Nephron (organoid): Measurements from ENCODE around the gene DZIP1.

Source experiments
- H3K27ac Mint-ChIP-seq, 3 experiments: 2 replicates each; pipeline ENCODE4 v1.8.0; 2020; ENCODE audit warnings: mixed read lengths in 3 of 3, mild to moderate bottlenecking in 2 of 3, moderate library complexity in 1 of 3
- H3K27me3 Mint-ChIP-seq: 2 replicates; pipeline ENCODE4 v1.8.0; 2021; ENCODE audit warnings: low read depth, mild to moderate bottlenecking, moderate library complexity, mixed read lengths
- H3K36me3 Mint-ChIP-seq: 2 replicates; pipeline ENCODE4 v1.8.0; 2020; ENCODE audit warnings: low read depth, mixed read lengths
- H3K4me1 Mint-ChIP-seq: 2 replicates; pipeline ENCODE4 v1.8.0; 2020; ENCODE audit warnings: mixed read lengths
- H3K4me3 Mint-ChIP-seq, 3 experiments: 2 replicates each; pipeline ENCODE4 v1.8.0; 2020; ENCODE audit warnings: mild to moderate bottlenecking in 3 of 3, mixed read lengths in 3 of 3, moderate library complexity in 2 of 3
- H3K9me3 Mint-ChIP-seq: 2 replicates; pipeline ENCODE4 v1.8.0; 2020; ENCODE audit warnings: mixed read lengths
- CTCF ChIP-seq, 3 experiments: fragments of 200-600 bp; sonication (generic); IDR thresholded peaks; one replicate each; pipeline ENCODE4 v1.5.0; 2021; ENCODE audit warnings: antibody characterized with exemption in 3 of 3; ENCODE audit not compliant: unreplicated experiment in 3 of 3

The DZIP1 gene

GRCh38 chr13:95603887-95604555 lies 40.5 kb downstream of the DZIP1 start:
- no peak for TF ChIP-seq CTCF (IDR thresholded peaks at IDR 0.05; ENCODE audit: unreplicated experiment in 3 of 3)
- Mint-ChIP-seq H3K9me3 (no peaks in the 10 kb centered on the region), H3K4me1 (peaks cover 17% of the 10 kb centered on the region), H3K36me3 (peaks cover 58% of the 10 kb centered on the region), H3K27me3 (no peaks in the 10 kb centered on the region), H3K4me3 (no peak overlapping the region), H3K27ac (peak overlapping the region in 2 of 3 experiments; percentile 51 to 81)

- Mint-ChIP-seq H3K36me3 (peaks cover 67% of the 10 kb centered on the region), H3K27me3 (no peaks in the 10 kb centered on the region), H3K27ac (peak overlapping the region in 1 of 3 experiments; percentile 5), H3K4me1 (peaks cover 10% of the 10 kb centered on the region), H3K9me3 (no peaks in the 10 kb centered on the region), H3K4me3 (no peak overlapping the region)
- TF ChIP-seq CTCF (IDR thresholded peaks at IDR 0.05; ENCODE audit: unreplicated experiment in 3 of 3): no peak
Measured at GRCh38 chr13:95601906-95602305, 42.6 kb downstream of the DZIP1 start.

GRCh38 chr13:95601216-95601615 lies 43.3 kb downstream of the DZIP1 start:
- Mint-ChIP-seq H3K36me3 (peaks cover 63% of the 10 kb centered on the region), H3K4me3 (no peak overlapping the region), H3K9me3 (no peaks in the 10 kb centered on the region), H3K27me3 (no peaks in the 10 kb centered on the region), H3K4me1 (peaks cover 10% of the 10 kb centered on the region), H3K27ac (no peak overlapping the region)
- TF ChIP-seq CTCF (IDR thresholded peaks at IDR 0.05; ENCODE audit: unreplicated experiment in 3 of 3): no peak

DNA sequence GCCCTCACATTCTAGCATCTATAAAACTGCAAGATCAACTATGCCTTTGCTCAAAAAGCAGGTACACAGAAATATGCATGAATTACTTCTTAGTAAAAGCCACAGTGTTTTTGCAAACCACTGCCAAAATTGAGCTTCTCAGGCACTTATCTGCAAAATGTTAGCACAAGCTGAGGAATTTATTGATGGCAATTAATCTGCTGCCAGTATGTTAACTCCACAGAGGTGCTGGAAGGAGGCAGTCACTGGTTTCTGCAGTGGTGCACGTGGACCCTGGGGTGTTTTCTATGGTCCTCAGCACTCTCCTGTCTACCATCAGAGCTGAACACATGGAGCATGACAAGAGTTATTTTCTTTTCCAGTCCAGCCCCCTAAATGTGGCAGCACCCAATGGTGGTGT lies 47.8 kb downstream of the DZIP1 start:
- TF ChIP-seq CTCF (IDR thresholded peaks at IDR 0.05; ENCODE audit: unreplicated experiment in 3 of 3): no peak
- Mint-ChIP-seq H3K36me3 (peaks cover 49% of the 10 kb centered on the region), H3K27me3 (no peaks in the 10 kb centered on the region), H3K9me3 (no peaks in the 10 kb centered on the region), H3K4me3 (no peak overlapping the region), H3K27ac (no peak overlapping the region), H3K4me1 (peaks cover 2% of the 10 kb centered on the region)

DNA sequence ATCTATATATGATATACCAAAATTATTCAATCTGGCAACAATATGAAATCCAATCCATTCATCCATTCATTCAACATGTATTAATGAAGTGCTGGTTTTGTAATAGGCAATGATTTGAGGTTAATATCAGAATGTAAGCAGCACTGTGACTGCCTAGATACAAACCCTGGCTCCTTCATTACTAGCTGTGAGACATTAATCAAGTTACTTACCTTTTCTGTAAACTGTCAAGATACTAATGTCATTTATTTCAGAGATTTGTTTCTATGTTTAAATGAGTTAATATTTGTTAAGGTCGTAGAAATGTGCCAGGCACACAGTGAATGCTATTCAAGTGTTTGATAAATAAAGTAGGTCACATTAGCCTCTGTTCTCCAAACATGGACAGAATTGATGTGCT lies 51.0 kb downstream of the DZIP1 start:
- H3K27me3 Mint-ChIP-seq: no peaks in the 10 kb centered on the region
- no peak overlapping the region for H3K4me3 Mint-ChIP-seq
- H3K4me1 Mint-ChIP-seq: no peaks in the 10 kb centered on the region
- H3K27ac Mint-ChIP-seq: no peak overlapping the region
- TF ChIP-seq CTCF (IDR thresholded peaks at IDR 0.05; ENCODE audit: unreplicated experiment in 3 of 3): no peak
- H3K36me3 Mint-ChIP-seq: peaks cover 57% of the 10 kb centered on the region
- H3K9me3 Mint-ChIP-seq: no peaks in the 10 kb centered on the region

- Mint-ChIP-seq H3K4me1 (no peaks in the 10 kb centered on the region), H3K27ac (no peak overlapping the region), H3K36me3 (peaks cover 78% of the 10 kb centered on the region)
Measured at GRCh38 chr13:95588721-95589120, 55.8 kb downstream of the DZIP1 start.

More at GRCh38 chr13:95588721-95589120, 55.8 kb downstream of the DZIP1 start:
- no peak for TF ChIP-seq CTCF (IDR thresholded peaks at IDR 0.05; ENCODE audit: unreplicated experiment in 3 of 3)
- H3K4me3 Mint-ChIP-seq: no peak overlapping the region
- H3K27me3 Mint-ChIP-seq: no peaks in the 10 kb centered on the region
- no peaks in the 10 kb centered on the region for H3K9me3 Mint-ChIP-seq
